Testis (tissue), 3 donors: ENCODE measurements around the gene MAS1. TPM values are rescaled to one million over a fixed set of nuclear protein-coding genes. Genes with fewer than 3 reads are reported as not detected.
"Not testable (repeated sequence)": the region's sequence is repeated elsewhere in the genome, so short reads cannot be mapped to it uniquely, and the experiment has no call there.

ENCODE experiments used
- DNase-seq: peaks from one replicate; pipeline ENCODE4 v3.0.0-alpha.2; 2019
- H3K27ac ChIP-seq, 2 donors: fragments of 200-600 bp; sonication (generic); one replicate each; pipeline ENCODE4 v1.5.1; 2019
- H3K27me3 ChIP-seq: fragments of 200-600 bp; sonication (generic); one replicate; pipeline ENCODE4 v1.5.1; 2019
- H3K36me3 ChIP-seq: fragments of 200-600 bp; sonication (generic); one replicate; pipeline ENCODE4 v1.5.1; 2017; ENCODE audit warnings: low read depth; ENCODE audit errors: missing control alignments
- H3K4me1 ChIP-seq: fragments of 200-600 bp; sonication (generic); one replicate; pipeline ENCODE4 v1.5.1; 2019
- H3K4me3 ChIP-seq, 2 donors: fragments of 200-600 bp; sonication (generic); one replicate each; pipeline ENCODE4 v1.5.1; 2017 to 2019
- H3K9me3 ChIP-seq: fragments of 200-600 bp; sonication (generic); one replicate; pipeline ENCODE4 v1.5.1; 2017
- CTCF ChIP-seq, 3 experiments: fragments of 450-650 bp in 2 of 3; fragments of 200-600 bp in 1 of 3; sonication (generic) in 1 of 3; IDR thresholded peaks; one replicate each; pipeline ENCODE4 v1.5.1; 2016 to 2019; ENCODE audit warnings: antibody characterized with exemption in 3 of 3, mild to moderate bottlenecking in 2 of 3, moderate library complexity in 1 of 3
- POLR2A ChIP-seq: fragments of 450-650 bp; IDR thresholded peaks from one replicate; pipeline ENCODE4 v1.6.1; 2017; ENCODE audit warnings: antibody characterized with exemption, mild to moderate bottlenecking, moderate library complexity
- WGBS, 2 donors: methylation state at CpG; one replicate each; pipeline ENCODE4 v1.1.5; 2018; 5-methylcytosine and 5-hydroxymethylcytosine counted together
- intact Hi-C: fragments of 100-400 bp; cut with DNase I; formaldehyde crosslinking; loops from one replicate; pipeline ENCODE4 v1.15.1; 2023; ENCODE audit warnings: low total_unique reads
- polyA plus RNA-seq: library from polyadenylated mRNA; stranded (reverse); fragments of 350-450 nt; fragmentation: Illumina TruSeq; extraction: RNeasy Lipid Tissue Mini Kit (QIAGEN cat#74804); gene quantifications from one replicate; pipeline ENCODE4 v1.2.3, GENCODE V29; 2014; ENCODE audit warnings: low read depth, low replicate concordance; ENCODE audit not compliant: insufficient read depth
- total RNA-seq, 2 donors: library from RNA; depleted of rRNA; stranded (reverse); fragments of >200 nt; gene quantifications; one replicate each; pipeline ENCODE4 v1.2.3, GENCODE V29; 2016

Gene MAS1
- total and polyA plus RNA-seq, 3 donors from 2014 or later = 0.16 to 0.39 (median 0.19) TPM

GRCh38 chr6:159915397-159915796 lies 24.6 kb downstream of the MAS1 start:
- H3K4me1 ChIP-seq = no peaks in the 10 kb centered on the region
- TF ChIP-seq POLR2A (no peak), CTCF (IDR thresholded peaks at IDR 0.05) (no peak)

GRCh38 chr6:159916237-159916636 lies 25.4 kb downstream of the MAS1 start:
- intact Hi-C loops = no loop called here
- H3K27me3 ChIP-seq = no peaks in the 10 kb centered on the region
- H3K9me3 ChIP-seq = no peaks in the 10 kb centered on the region
- DNase-seq = no peak
- 93 to 95% methylated on average over 4 of the region's 4 CpGs for WGBS, 2 donors
- TF ChIP-seq POLR2A (no peak), CTCF (IDR thresholded peaks at IDR 0.05) (no peak)
- H3K36me3 ChIP-seq = no peaks in the 10 kb centered on the region
- no peak overlapping the region for H3K4me3 ChIP-seq
- no peak overlapping the region for H3K27ac ChIP-seq
- H3K4me1 ChIP-seq = no peaks in the 10 kb centered on the region

More at GRCh38 chr6:159915397-159915796, 24.6 kb downstream of the MAS1 start:
- intact Hi-C loops = no loop called here
- Histone ChIP-seq H3K9me3 (no peaks in the 10 kb centered on the region), H3K27me3 (no peaks in the 10 kb centered on the region), H3K27ac (no peak overlapping the region), H3K4me3 (no peak overlapping the region), H3K36me3 (no peaks in the 10 kb centered on the region)
- 78 to 81% methylated on average over 2 of the region's 2 CpGs for WGBS, 2 donors
- DNase-seq = no peak

GRCh38 chr6:159916752-159917151 lies 26.0 kb downstream of the MAS1 start:
- H3K27me3 ChIP-seq = no peaks in the 10 kb centered on the region
- DNase-seq = no peak
- intact Hi-C loops = no loop called here
- H3K27ac ChIP-seq = no peak overlapping the region
- H3K9me3 ChIP-seq = no peaks in the 10 kb centered on the region
- H3K36me3 ChIP-seq = no peaks in the 10 kb centered on the region
- no peaks in the 10 kb centered on the region for H3K4me1 ChIP-seq
- TF ChIP-seq CTCF (IDR thresholded peaks at IDR 0.05) = no peak
- no peak for TF ChIP-seq POLR2A
- no peak overlapping the region for H3K4me3 ChIP-seq
- WGBS, 2 donors = 72 to 74% methylated on average over 9 of the region's 9 CpGs

GRCh38 chr6:159919011-159919511 lies 28.3 kb downstream of the MAS1 start:
- Histone ChIP-seq H3K4me1 (no peaks in the 10 kb centered on the region), H3K27ac (no peak overlapping the region), H3K4me3 (no peak overlapping the region), H3K36me3 (no peaks in the 10 kb centered on the region), H3K9me3 (no peaks in the 10 kb centered on the region), H3K27me3 (no peaks in the 10 kb centered on the region)
- intact Hi-C loops = no loop called here
- WGBS, 2 donors = 88 to 90% methylated on average over 7 of the region's 7 CpGs
- DNase-seq = no peak
- TF ChIP-seq POLR2A = no peak
- no peak for TF ChIP-seq CTCF (IDR thresholded peaks at IDR 0.05)

- H3K36me3 ChIP-seq = no peaks in the 10 kb centered on the region
- H3K9me3 ChIP-seq = no peaks in the 10 kb centered on the region
- H3K4me1 ChIP-seq = no peaks in the 10 kb centered on the region
- H3K27me3 ChIP-seq = no peaks in the 10 kb centered on the region
- intact Hi-C loops = no loop called here
- WGBS, 2 donors = 83 to 87% methylated on average over 6 of the region's 6 CpGs
- H3K4me3 ChIP-seq = no peak overlapping the region
- no peak for TF ChIP-seq POLR2A
- no peak for TF ChIP-seq CTCF (IDR thresholded peaks at IDR 0.05)
- H3K27ac ChIP-seq = no peak overlapping the region
- no peak for DNase-seq
These were observed 29.0 kb downstream of the MAS1 start for GRCh38 chr6:159919800-159920199.

GRCh38 chr6:159924150-159924549 lies 33.4 kb downstream of the MAS1 start:
- H3K36me3 ChIP-seq, H3K9me3 ChIP-seq, H3K27me3 ChIP-seq, DNase-seq, H3K4me3 ChIP-seq, intact Hi-C loops, H3K27ac ChIP-seq, H3K4me1 ChIP-seq: not testable (repeated sequence)
- WGBS, 2 donors = 42 to 68% methylated on average over 2 of the region's 2 CpGs
